ENCODE results near the gene ABI1.
A peak's percentile ranks its signal among the peaks of the same experiment; 100 is the strongest.

ABI1 gene

DNA sequence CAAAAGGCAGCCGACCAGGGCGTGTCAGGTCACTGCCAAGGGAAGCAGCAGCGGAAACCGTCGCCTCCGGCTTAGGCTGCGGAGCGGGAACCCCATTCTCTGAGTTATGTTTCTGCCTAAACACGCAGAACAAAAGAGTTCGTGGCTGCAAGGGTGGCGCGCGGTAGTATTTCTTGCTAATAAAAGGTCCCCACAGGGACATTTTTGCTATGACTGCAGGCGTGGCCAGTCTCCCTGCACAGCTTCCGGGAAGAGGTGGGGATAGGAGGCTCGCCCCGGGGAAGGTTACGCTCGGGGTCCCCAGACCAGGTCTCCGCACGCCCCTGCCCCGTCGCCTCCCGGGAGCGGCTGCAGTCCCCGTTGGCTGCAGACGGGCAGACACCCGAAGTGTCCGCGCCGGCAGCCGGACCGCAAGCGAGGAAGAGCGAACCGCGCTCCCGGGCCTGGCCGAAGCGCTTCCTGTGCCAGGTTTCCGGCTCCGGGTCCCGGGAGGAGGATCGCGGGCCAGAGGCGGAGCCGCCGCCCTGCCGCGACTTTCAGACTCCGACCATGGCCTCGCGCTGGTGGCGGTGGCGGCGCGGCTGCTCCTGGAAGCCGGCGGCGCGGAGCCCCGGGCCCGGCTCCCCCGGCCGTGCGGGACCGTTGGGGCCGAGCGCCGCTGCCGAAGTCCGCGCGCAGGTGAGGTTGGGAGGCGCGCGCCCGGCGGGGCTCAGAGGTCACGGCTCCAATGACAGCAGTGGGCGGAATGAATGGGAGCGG is 163.4 kb downstream of the ABI1 start, which contains the start of gene PDSS1:
Gene PDSS1, plus strand, starts transcription at position 539 of the 759 bp plus-strand sequence. Its CDS starts 11 bp downstream, at position 550.
- DNase-seq (ENCODE audit: extremely low read depth, low read depth): peak; percentile 12
- TF ChIP-seq CTCF (IDR thresholded peaks at IDR 0.05; ENCODE audit: low read depth, low read length): no peak

- TF ChIP-seq CTCF (IDR thresholded peaks at IDR 0.05; ENCODE audit: low read depth, low read length): no peak
- DNase-seq (ENCODE audit: extremely low read depth, low read depth): no peak
Observed at GRCh38 chr10:26696786-26697162, 164.0 kb downstream of the ABI1 start.

Measured in AG09319 (cell line).